HG02870 (cell line): ENCODE data around the gene ZNF772.

ENCODE experiments used
- ATAC-seq: cut with Tn5 transposase; IDR thresholded peaks from one replicate; pipeline ENCODE4 v1.9.1; 2021; ENCODE audit warnings: mild to moderate bottlenecking, moderate library complexity; ENCODE audit not compliant: unreplicated experiment

The ZNF772 gene

DNA sequence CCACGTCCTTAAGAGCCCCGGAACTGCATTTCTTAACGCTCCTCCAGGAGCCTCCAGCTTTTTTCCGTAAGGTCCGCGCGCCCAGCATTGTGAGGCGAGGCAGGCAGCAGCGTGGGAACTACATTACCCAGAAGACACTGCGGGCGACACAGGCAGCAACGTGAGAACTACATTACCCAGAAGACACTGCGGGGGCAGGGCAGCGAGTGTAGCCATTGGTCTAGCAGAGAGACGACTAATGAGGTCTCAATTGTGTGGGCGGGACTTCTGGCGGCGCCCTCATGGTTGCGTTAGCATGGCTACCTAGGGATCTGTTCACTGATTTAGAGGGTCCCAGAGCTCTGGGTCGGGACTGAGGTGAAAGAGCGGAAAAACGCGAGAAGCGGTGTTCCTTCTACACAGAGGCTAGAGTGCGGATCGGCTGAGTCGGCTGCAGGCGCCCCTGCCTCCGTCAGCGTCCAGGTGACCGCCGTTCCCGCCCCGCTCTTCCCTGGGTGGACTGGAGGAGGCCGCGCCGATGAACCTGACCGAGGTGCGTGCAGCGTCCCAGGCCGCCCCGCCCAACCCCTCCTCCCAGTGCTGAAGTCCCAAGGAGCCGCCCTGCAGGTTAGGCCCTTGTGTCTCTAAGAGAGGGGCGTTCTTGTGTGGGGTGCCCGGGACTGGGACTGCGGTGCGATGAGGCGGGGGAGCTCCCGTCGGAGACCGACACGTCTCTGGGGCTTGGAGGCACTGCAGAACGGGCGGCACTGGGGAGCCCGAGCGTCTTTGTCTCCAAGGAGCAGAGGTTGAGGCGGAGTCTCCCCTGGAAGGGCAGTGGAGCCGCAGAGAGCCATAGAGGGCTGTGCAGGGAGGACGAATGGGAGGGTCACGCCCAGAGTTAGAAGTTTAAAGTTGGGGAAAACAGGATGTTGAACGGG is 42.0 kb downstream of the ZNF772 start, which contains the start of gene ZNF749:
Gene ZNF749, plus strand, starts transcription at position 264 of the 917 bp plus-strand sequence. Its CDS starts 254 bp downstream, at position 518.
- peak; percentile 94 for ATAC-seq

GRCh38 chr19:57434386-57435061 is 42.8 kb downstream of the ZNF772 start:
- ATAC-seq = peak; percentile 13

- ATAC-seq = no peak
Observed at GRCh38 chr19:57421037-57421436, 56.3 kb downstream of the ZNF772 start.

DNA sequence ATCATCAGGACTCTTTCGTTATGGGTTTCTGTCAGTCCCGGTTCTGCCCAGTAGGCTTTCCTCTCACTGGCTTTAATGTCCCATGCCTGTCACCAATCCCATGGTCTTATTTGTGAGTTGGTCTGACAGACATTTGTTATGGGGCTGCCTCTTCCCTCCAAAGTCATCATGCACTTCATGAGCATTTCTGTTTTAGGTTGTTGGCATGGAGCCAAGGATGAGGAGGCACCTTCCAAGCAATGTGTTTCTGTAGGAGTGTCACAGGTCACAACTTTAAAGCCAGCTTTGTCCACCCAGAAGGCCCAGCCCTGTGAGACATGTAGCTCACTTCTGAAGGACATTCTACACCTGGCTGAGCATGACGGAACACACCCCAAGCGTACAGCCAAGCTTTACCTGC is 57.9 kb downstream of the ZNF772 start:
- ATAC-seq = no peak
